GM04504 (cell line): ENCODE results near the gene FAM227A.

ENCODE experiments used
- DNase-seq: peaks from one replicate; pipeline ENCODE4 v3.0.0-alpha.2; 2012; ENCODE audit warnings: low read depth

FAM227A gene

DNA sequence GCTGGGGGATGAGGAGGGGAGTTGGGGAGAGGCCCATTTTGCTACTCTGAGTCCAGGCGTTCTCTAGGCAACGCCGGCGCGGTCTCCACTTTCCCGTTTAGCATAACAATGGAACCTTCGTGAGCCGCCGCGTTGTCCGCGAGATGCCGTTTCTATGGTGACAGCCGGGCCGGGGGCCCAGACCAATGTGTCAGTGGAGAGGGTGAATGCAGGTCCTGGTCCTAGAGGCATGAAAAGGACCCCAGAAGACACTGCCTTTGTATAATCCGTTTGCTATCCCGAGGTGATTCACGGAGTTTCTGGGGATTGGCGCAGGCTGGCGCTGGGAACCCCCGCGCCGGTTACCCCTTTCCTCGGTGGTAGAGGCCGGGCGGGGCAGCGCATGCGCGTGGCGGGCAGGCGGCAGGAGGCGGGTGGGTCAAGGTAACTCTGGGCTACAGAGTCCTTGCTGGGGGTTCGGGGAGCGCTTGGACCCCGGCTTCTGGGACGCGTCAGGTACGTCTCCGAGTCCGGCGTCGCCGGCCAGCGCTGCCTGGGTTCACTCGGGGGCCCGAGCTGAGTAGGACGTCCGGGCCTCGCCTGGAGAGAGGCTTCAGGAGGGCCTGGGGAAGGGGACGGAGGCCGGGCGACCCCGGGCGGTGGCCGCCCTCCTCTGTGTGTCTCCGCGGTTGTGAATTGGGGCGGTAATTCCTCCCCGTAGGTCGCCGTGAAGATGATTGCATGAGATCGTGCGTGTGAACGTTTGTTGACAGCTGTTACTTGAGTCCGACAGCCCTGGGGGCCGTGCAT lies at the start of gene FAM227A, which contains the start of gene CBY1:
Gene FAM227A (minus strand): TSS at position 137 of the 789 bp plus-strand sequence. CDS start 6,224 bp downstream, outside the sequence.
Gene CBY1 (plus strand): TSS at position 383 of the 789 bp plus-strand sequence. CDS start 11,417 bp downstream, outside the sequence.
- peak; percentile 69 for DNase-seq

DNA sequence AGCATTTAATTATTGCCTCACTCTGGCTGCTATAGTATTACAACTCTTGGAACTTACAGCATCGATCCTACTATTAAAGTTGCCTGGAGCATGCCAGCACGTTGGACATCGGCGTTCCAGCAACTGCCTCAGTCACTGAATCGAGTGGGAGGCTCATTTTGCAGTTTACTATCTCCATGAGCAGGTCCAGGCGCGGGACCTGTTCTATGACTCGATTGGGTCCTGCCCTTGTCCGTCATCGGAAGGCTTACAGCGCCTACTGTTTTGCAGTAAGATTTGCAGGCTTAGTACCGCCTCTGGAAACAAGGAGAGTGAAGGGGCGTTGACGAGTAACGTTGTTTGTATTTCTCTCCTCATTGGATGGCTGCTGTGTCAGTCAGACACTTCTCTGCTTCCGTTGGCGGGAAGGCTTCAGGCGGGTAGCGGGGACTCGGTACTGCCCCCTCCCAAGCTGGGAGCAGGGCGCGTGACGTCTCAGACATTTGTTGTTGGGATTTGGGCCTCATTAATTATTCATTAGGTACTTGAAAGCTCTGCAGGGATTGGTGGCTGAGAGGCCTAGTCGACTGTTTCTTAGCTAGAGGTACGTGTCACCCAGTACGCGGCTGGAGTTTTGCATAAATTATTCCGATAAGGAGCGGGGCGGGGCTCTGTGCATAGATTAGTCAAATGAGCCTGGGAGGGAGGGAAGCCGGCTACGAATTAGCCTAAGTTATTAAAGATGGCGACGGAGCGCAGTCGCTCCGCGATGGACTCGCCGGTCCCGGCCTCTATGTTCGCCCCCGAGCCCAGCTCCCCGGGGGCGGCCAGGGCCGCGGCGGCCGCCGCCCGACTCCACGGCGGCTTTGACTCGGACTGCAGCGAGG lies 49.3 kb upstream of the FAM227A start, which contains the start of gene GTPBP1:
Gene GTPBP1 (plus strand): TSS at position 710 of the 866 bp plus-strand sequence. CDS start 12 bp downstream, at position 722.
- DNase-seq, result peak; percentile 100

GRCh38 chr22:38704654-38705234 lies 48.6 kb upstream of the FAM227A start:
- no peak for DNase-seq

DNA sequence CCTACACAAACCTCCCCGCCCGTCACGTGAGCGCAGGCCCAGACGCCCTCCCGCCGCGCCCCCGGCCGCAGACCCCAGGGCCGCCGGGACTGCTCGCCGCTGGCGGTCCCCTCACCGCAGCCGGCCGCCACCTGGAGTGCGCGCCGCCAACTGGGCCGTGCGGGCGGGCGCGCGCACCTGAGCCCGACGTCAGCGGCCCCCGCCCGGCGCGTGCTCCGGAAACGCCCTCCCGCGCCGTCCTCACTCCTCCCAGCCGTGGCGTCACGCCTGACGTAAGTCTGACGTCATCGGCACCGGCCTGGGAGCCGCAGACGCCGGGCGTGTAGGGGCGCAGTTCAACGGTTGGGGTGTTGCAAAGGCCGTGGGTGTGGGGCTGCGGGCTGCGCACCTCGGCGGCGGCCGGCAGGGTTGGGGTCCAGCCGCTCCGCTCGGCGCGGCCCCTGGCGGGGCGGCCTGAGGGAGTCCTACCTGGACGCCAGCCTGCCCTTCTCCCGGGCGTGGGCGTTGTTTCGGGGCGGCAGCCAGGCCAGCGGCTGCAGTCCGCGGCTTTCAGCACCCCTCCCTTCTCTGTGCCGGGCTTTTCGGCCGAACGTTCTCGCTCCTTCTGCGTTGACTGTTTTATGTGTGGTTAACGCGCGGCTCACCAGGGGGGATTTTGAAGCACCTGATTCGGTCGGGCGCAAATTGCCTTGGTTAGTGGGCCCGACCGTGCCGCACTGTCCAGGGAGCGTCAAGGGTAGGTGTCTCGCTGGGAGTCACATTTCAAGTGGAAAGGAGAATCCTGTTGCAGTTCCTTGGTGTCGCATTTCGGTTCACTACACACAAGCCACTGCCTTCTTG lies 44.8 kb upstream of the FAM227A start, which contains the start of gene JOSD1:
Gene JOSD1 (minus strand): TSS at position 155 of the 840 bp plus-strand sequence. CDS start 956 bp downstream, outside the sequence.
- peak; percentile 74 for DNase-seq

DNA sequence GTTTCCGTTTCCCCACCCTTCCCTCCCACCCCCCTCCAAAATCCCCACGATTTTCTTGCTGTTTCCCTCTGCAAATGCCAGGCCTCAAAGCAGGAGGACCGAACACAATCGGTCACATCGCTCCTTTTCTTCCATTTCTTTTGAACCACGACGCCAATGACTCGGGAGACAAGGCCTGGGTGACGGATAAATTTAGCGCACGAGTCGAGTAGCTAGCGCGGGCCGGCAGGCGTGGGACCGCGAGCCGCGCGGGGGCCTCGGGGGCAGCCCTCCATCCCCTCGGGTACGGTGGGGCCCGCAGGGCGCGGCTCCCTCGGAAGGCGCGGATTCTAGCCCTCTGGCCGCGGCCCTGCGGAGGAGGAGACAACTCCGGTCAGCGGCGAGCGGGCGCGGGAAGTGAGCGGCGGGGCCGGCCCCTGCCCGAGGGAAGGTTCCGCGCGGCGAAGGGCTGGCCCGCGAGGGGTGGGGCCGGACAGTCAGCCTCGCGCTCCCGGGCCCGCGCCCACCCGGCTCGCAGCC lies 44.1 kb upstream of the FAM227A start:
- no peak for DNase-seq

DNA sequence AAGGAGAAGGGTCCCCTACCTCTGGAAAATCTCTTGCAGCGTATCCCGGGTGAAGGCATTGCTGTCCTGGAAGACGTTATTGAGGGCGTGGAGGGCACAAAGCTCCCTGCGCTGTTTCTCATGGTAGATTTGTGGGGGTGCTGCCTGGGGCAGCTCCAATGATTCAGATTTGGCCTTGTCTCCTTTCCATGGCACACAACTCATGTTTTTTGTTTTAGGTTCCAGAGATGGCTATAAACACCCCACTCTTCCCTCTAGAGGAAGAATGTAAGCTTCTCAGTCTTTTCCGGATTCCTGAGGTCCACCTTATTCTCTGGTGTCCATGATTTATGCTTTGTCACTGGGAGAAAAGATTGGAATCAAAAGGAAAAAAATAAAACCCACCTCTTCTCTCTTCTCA lies 43.6 kb upstream of the FAM227A start:
- no peak for DNase-seq

- no peak for DNase-seq
These were observed 43.0 kb upstream of the FAM227A start for GRCh38 chr22:38699143-38699542.

GRCh38 chr22:38698407-38699094 lies 42.4 kb upstream of the FAM227A start:
- no peak for DNase-seq

DNA sequence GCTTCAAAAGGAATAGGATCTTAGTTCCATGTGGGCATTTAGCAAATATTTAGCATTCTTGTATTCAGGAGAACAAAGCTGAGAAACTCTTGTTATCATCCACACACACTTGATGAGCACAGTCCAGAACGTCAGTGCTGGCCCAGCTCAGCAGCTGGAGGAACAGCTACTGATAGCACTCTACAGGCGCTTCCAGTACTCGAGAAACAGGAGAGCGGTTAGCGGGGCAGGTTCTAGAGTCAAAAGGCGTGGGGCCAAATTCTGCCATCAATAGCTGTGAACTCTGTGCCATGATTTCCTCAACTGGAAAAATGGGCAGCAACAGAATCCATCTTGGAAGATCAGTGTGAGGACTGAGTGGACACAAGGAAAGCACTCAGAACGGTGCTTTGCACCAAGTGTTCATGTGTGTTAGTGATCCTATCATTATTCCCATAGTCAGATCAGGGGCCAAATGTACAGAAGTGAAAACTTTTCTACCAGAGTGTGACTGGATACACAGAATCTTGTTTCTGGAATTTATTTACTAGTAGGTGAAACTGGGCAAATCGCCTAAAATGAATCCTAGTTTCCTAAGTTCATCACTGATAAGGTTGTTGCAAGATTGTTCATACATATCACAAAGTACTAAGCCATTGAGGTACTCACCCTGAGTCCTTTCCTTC lies 41.4 kb upstream of the FAM227A start:
- no peak for DNase-seq

DNA sequence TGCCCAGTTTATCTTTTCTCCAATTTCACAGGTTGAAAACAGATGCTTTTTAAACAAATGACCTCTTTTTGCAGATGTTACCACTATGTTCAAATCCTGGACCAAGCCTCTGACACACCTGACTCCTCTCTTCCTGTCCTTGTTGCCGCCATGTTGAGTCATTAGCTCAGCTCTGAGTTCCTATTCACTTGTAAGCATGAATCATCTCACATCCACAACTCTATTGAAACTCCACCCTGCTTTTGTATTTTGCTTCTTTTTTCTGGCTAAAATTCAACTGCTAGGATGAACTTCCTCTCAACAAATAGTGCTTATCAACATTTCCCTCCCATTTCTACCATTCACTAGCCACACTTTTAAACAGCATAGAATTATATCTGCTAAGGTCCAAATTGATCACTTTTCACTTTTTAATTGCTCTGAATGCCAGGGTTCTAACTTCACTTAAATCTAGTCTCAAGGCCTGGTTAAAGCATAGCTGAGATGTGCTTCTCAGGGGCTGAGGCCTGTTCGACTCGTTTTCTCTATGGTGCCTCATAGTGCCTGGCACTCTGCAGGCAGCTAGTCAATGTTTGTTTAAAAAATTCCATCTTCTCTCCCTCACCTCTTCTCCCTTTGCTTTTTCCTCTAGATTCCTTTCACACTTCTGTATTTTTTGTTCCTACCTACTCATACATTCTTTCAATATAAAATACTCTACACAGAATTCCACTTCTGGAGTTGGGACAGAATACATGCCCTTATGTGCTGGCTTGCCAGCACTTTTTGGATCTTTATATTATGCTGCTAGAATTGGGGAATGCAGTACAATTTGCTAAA lies 40.6 kb upstream of the FAM227A start:
- no peak for DNase-seq

- DNase-seq, result no peak
These were observed 38.7 kb upstream of the FAM227A start for GRCh38 chr22:38694940-38695339.

- no peak for DNase-seq
These were observed 37.9 kb upstream of the FAM227A start for GRCh38 chr22:38694049-38694448.

DNA sequence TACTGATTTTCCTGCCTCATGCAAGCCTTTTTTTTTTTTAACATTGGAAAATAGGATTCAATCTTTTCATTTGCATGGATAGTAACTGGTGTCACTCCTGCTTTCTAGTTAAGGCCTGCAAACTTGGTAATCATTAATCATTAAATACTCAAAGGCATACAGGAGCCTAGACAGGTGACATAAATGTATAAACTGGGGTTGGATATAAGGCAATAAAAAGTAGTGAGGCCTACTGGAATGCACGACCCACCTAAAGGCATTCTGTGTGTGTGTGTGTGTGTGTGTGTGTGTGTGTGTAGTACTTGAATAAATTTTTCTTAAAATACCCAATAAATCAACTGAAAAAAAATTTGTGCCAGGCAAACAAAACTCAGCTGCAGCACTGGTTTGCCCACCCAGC lies 33.5 kb upstream of the FAM227A start:
- DNase-seq, result no peak

- no peak for DNase-seq
These were observed 29.6 kb upstream of the FAM227A start for GRCh38 chr22:38685761-38686160.

DNA sequence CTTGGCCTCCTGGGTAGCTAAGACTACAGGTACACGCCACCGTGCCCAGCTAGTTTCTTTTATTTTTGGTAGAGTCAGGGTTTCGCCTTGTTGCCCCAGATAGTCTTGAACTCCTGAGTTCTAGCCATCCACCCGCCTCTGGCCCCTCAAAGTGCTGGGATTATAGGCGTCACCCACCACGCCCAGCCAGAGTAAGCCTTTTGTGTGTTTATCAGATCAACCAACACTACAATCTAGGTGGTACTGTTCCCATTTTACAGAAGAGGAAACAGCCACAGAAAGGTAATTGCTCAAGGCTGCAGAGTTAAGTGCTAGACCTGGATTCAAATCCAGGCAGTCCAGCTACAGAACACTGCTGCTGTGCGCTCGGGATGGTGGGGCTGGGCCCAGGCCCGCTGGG lies 28.7 kb upstream of the FAM227A start:
- no peak for DNase-seq

- peak; percentile 73 for DNase-seq
These were observed 25.6 kb upstream of the FAM227A start, which contains the start of gene TOMM22 for GRCh38 chr22:38681582-38682335. TSS of gene TOMM22 (plus strand) at chr22:38681957. CDS start at chr22:38681979, 22 bp downstream.

GRCh38 chr22:38675833-38676232 lies 19.6 kb upstream of the FAM227A start:
- DNase-seq, result no peak

GRCh38 chr22:38674888-38675287 lies 18.7 kb upstream of the FAM227A start:
- no peak for DNase-seq
